Right atrium auricular region (tissue), 2 donors: ENCODE measurements around the gene ISY1. TPM values are rescaled to one million over a fixed set of nuclear protein-coding genes. Genes with fewer than 3 reads are reported as not detected.
"Not testable (repeated sequence)": the region's sequence is repeated elsewhere in the genome, so short reads cannot be mapped to it uniquely, and the experiment has no call there.

Experiments
- DNase-seq: peaks from one replicate; pipeline ENCODE4 v3.0.0-alpha.2; 2019; ENCODE audit warnings: low spot score
- H3K27ac ChIP-seq, 2 donors: fragments of 200-600 bp; sonication (generic); 1 replicate in 1 of 2; 2 replicates in 1 of 2; pipeline ENCODE4 v1.5.1; 2016 to 2019
- H3K27me3 ChIP-seq, 2 donors: fragments of 200-600 bp; sonication (generic); one replicate each; pipeline versions ENCODE4 v1.5.1 to v1.6.0; 2017 to 2019
- H3K36me3 ChIP-seq: fragments of 200-600 bp; sonication (generic); one replicate; pipeline ENCODE4 v1.5.1; 2016
- H3K4me1 ChIP-seq, 2 donors: fragments of 200-600 bp; sonication (generic); one replicate each; pipeline versions ENCODE4 v1.5.1 to v1.6.0; 2017 to 2019
- H3K4me3 ChIP-seq, 2 donors: fragments of 200-600 bp; sonication (generic); 1 replicate in 1 of 2; 2 replicates in 1 of 2; pipeline ENCODE4 v1.5.1; 2017 to 2019; ENCODE audit warnings: mild to moderate bottlenecking in 1 of 2, moderate library complexity in 1 of 2
- H3K9me3 ChIP-seq, 2 donors: fragments of 200-600 bp; sonication (generic); one replicate each; pipeline ENCODE4 v1.5.1; 2019
- CTCF ChIP-seq, 2 donors: fragments of 200-600 bp; sonication (generic); IDR thresholded peaks; one replicate each; pipeline ENCODE4 v1.5.1; 2019; ENCODE audit warnings: antibody characterized with exemption in 2 of 2
- total RNA-seq, 2 donors: library from RNA; depleted of rRNA; stranded (reverse); fragments of >200 nt; gene quantifications; one replicate each; pipeline ENCODE4 v1.1.0, GENCODE V29; 2016

Gene ISY1
- total RNA-seq, 2 donors from 2014 or later, result 14.3 to 19.6 TPM

GRCh38 chr3:129197321-129197720 lies 36.5 kb upstream of the ISY1 start:
- Histone ChIP-seq H3K27me3 (no peaks in the 10 kb centered on the region), H3K4me3 (no peak overlapping the region), H3K9me3 (no peaks in the 10 kb centered on the region), H3K4me1 (peaks cover 0 to 36% of the 10 kb centered on the region in 2 donors), H3K36me3 (no peaks in the 10 kb centered on the region), H3K27ac (peak overlapping the region; percentile 74 to 89)
- no peak for DNase-seq
- TF ChIP-seq CTCF (IDR thresholded peaks at IDR 0.05), result no peak

- Histone ChIP-seq H3K4me3 (no peak overlapping the region), H3K27me3 (no peaks in the 10 kb centered on the region), H3K27ac (peak overlapping the region; percentile 74 to 89), H3K9me3 (no peaks in the 10 kb centered on the region), H3K4me1 (peaks cover 0 to 36% of the 10 kb centered on the region in 2 donors), H3K36me3 (no peaks in the 10 kb centered on the region)
- TF ChIP-seq CTCF (IDR thresholded peaks at IDR 0.05), result no peak
- no peak for DNase-seq
These were observed 35.7 kb upstream of the ISY1 start for GRCh38 chr3:129196601-129197000.

DNA sequence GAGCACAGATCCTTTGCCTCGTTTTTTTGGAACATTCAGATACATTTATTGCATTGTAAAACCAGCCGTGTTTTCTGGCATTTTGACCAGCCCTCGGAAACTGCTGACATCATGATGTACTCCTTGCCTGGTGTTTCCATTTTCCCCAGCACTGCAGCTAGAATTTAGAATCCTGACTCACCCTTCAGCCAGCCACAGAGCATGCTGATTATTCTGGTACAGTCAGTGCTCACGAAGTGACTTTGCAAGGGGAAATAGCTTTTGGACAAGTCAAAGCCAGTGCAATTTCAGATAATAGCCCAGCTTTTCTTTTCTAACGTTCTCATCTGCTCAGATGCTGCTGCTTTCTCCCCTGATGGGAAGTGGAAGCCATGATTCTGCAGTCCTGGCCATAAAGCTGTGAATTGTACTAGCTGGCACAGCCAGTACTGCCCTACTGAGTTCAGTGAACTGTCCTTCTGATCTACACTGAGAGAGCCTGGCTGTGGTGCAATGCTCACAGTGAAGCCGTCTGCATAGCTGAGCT lies 34.9 kb upstream of the ISY1 start:
- DNase-seq, result peak; percentile 88
- no peaks in the 10 kb centered on the region for H3K9me3 ChIP-seq
- H3K4me1 ChIP-seq, result peaks cover 0 to 36% of the 10 kb centered on the region in 2 donors
- TF ChIP-seq CTCF (IDR thresholded peaks at IDR 0.05), result no peak
- H3K27me3 ChIP-seq, result no peaks in the 10 kb centered on the region
- H3K27ac ChIP-seq, result peak overlapping the region; percentile 74 to 89
- peak overlapping the region in 1 of 2 donors; percentile 15 for H3K4me3 ChIP-seq
- no peaks in the 10 kb centered on the region for H3K36me3 ChIP-seq

DNA sequence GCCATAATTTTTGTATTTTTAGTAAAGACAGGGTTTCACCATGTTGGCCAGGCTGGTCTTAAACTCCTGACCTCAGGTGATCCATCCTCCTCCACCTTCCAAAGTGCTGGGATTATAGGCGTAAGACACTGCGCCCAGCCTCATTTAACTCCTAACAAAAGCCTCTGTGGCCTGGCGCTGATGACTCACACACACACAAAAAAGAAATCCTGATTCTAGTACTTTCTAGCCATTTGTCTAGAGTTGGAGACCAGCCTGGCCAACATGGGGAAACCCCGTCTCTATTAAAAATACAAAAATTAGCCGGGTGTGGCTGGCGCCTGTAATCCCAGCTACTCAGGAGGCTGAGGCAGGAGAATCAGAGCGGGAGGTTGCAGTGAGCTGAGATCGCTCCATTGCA lies 28.9 kb upstream of the ISY1 start:
- H3K27me3 ChIP-seq, H3K27ac ChIP-seq, H3K9me3 ChIP-seq, H3K36me3 ChIP-seq, DNase-seq, H3K4me3 ChIP-seq: not testable (repeated sequence)
- H3K4me1 ChIP-seq, result peaks cover 0 to 19% of the 10 kb centered on the region in 2 donors

GRCh38 chr3:129187857-129188256 lies 27.0 kb upstream of the ISY1 start:
- Histone ChIP-seq H3K4me3 (no peak overlapping the region), H3K27me3 (no peaks in the 10 kb centered on the region), H3K9me3 (no peaks in the 10 kb centered on the region), H3K36me3 (peaks cover 7% of the 10 kb centered on the region), H3K4me1 (peaks cover 0 to 23% of the 10 kb centered on the region in 2 donors), H3K27ac (peak overlapping the region; percentile 52 to 59)
- no peak for DNase-seq
- TF ChIP-seq CTCF (IDR thresholded peaks at IDR 0.05), result no peak

- Histone ChIP-seq H3K9me3 (no peaks in the 10 kb centered on the region), H3K4me1 (peaks cover 0 to 38% of the 10 kb centered on the region in 2 donors), H3K27me3 (no peaks in the 10 kb centered on the region), H3K27ac (peak overlapping the region; percentile 18 to 100), H3K36me3 (peaks cover 7% of the 10 kb centered on the region), H3K4me3 (no peak overlapping the region)
- DNase-seq, result no peak
- TF ChIP-seq CTCF (IDR thresholded peaks at IDR 0.05), result no peak
These were observed 24.9 kb upstream of the ISY1 start for GRCh38 chr3:129185783-129186182.

- not testable (repeated sequence) for DNase-seq, H3K9me3 ChIP-seq, H3K27me3 ChIP-seq, H3K36me3 ChIP-seq
- H3K4me1 ChIP-seq, result peaks cover 0 to 47% of the 10 kb centered on the region in 2 donors
- peak overlapping the region; percentile 98 to 99 for H3K4me3 ChIP-seq
- H3K27ac ChIP-seq, result peak overlapping the region; percentile 99 to 100
These were observed 24.1 kb upstream of the ISY1 start for GRCh38 chr3:129184784-129185542.
